Measurements from ENCODE around the gene NLRC5.

Gene NLRC5

DNA sequence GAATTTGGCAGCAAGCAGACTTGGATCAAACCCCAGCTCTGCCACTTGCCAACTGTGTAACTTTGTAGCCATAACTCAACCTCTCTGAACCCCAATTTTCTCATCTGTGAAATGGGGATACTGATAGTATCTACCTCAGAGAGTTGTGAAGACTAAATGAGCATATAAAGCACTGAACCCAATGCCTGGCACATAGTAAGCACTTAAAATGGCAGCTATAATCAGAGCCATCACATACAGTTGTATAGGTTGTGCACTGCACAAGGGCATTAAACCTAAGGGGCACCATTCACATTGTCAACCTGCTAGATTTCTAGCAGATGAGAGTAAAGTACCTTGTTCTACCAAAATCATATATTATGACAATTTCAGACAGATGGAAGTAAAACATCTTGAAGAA is 92.4 kb downstream of the NLRC5 start:
- TF ChIP-seq, protein P1, sequence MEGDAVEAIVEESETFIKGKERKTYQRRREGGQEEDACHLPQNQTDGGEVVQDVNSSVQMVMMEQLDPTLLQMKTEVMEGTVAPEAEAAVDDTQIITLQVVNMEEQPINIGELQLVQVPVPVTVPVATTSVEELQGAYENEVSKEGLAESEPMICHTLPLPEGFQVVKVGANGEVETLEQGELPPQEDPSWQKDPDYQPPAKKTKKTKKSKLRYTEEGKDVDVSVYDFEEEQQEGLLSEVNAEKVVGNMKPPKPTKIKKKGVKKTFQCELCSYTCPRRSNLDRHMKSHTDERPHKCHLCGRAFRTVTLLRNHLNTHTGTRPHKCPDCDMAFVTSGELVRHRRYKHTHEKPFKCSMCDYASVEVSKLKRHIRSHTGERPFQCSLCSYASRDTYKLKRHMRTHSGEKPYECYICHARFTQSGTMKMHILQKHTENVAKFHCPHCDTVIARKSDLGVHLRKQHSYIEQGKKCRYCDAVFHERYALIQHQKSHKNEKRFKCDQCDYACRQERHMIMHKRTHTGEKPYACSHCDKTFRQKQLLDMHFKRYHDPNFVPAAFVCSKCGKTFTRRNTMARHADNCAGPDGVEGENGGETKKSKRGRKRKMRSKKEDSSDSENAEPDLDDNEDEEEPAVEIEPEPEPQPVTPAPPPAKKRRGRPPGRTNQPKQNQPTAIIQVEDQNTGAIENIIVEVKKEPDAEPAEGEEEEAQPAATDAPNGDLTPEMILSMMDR (IDR thresholded peaks at IDR 0.05), result no peak

DNA sequence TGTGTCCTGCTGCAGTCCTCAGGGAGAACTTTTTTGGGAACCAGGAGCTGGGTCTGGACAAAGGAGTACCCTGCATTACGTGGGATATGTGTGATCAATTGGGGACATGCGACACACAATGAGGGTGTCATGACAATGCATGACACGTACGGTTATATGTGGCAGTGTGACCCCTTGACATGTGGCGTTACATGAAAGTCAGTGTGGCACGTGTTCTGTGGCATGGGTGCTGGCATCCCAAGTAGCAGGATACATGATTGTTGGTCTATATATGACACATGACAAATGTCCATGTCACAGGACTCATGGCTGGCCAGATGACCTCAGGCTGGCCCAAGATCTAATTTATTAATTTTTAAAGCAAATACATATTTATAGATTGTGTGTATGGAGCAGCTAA is 93.3 kb downstream of the NLRC5 start:
- TF ChIP-seq, protein P1 (IDR thresholded peaks at IDR 0.05), result no peak

GRCh38 chr16:57083485-57084126 is 94.2 kb downstream of the NLRC5 start:
- TF ChIP-seq, protein P1 (IDR thresholded peaks at IDR 0.05), result no peak

GRCh38 chr16:57084257-57084770 is 95.0 kb downstream of the NLRC5 start:
- TF ChIP-seq, protein P1 (IDR thresholded peaks at IDR 0.05), result peak; percentile 99

- TF ChIP-seq, protein P1 (IDR thresholded peaks at IDR 0.05), result no peak
These were observed 95.6 kb downstream of the NLRC5 start for GRCh38 chr16:57084996-57085395.

- TF ChIP-seq, protein P1 (IDR thresholded peaks at IDR 0.05), result no peak
These were observed 97.6 kb downstream of the NLRC5 start for GRCh38 chr16:57087003-57087402.

DNA sequence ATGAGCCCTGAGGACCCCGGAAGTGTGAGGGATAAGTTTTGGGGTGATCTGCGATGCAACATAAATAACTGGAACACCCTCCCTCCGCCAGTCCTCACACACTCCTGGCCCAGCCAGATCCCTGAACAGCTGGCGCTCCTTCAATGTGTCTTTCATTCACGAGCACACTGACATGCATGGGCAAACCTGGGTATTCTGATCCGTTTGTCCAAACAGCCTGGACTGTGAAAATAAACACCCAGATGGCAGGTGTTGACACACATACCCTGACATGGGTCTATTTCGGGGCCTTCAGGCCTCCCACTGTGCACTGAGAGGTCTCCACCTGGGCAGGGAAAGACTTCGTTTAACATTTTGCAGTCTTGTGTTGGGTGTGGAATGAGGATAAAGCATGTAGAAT is 100.0 kb downstream of the NLRC5 start:
- TF ChIP-seq, protein P1 (IDR thresholded peaks at IDR 0.05), result no peak
